Trophoblast cell (in vitro differentiated cells and primary cell): ENCODE measurements around the gene TMEM135.

Experiments used
- DNase-seq, 2 donors: peaks; one replicate each; pipeline ENCODE4 v3.0.0-alpha.2; 2016
- H2AFZ ChIP-seq: 2 replicates; pipeline ENCODE4 v1.6.1; 2013; ENCODE audit warnings: low read length, moderate library complexity, mild to moderate bottlenecking; ENCODE audit not compliant: insufficient read depth, poor library complexity
- H2AK5ac ChIP-seq: 2 replicates; pipeline ENCODE4 v1.6.1; 2013; ENCODE audit warnings: mild to moderate bottlenecking, low read length
- H2BK120ac ChIP-seq: 2 replicates; pipeline ENCODE4 v1.6.1; 2013; ENCODE audit warnings: low read length, mild to moderate bottlenecking, moderate library complexity; ENCODE audit not compliant: insufficient read depth, poor library complexity
- H2BK12ac ChIP-seq: 2 replicates; pipeline ENCODE4 v1.6.1; 2013; ENCODE audit warnings: mild to moderate bottlenecking, low read length, moderate library complexity
- H2BK5ac ChIP-seq: 2 replicates; pipeline ENCODE4 v1.6.1; 2013; ENCODE audit warnings: low read length, low read depth, moderate library complexity, mild to moderate bottlenecking; ENCODE audit not compliant: poor library complexity
- H3K14ac ChIP-seq: 2 replicates; pipeline ENCODE4 v1.6.1; 2013; ENCODE audit warnings: mild to moderate bottlenecking, low read length
- H3K18ac ChIP-seq: 2 replicates; pipeline ENCODE4 v1.6.1; 2013; ENCODE audit warnings: mild to moderate bottlenecking, low read length
- H3K23ac ChIP-seq: 2 replicates; pipeline ENCODE4 v1.6.1; 2013; ENCODE audit warnings: low read length
- H3K27ac ChIP-seq: 2 replicates; pipeline ENCODE4 v1.5.1; 2013; ENCODE audit warnings: low read depth, mild to moderate bottlenecking, inconsistent platforms, low read length, moderate library complexity
- H3K27me3 ChIP-seq: 2 replicates; pipeline ENCODE4 v1.6.1; 2013; ENCODE audit warnings: inconsistent platforms, mild to moderate bottlenecking, low read length, moderate library complexity; ENCODE audit not compliant: insufficient read depth
- H3K36me3 ChIP-seq, 2 experiments: 1 replicate in 1 of 2; 2 replicates in 1 of 2; pipeline ENCODE4 v1.6.1; 2013; ENCODE audit warnings: low read length in 2 of 2, mild to moderate bottlenecking in 2 of 2, moderate library complexity in 1 of 2; ENCODE audit not compliant: insufficient read depth in 2 of 2, control insufficient read depth in 1 of 2
- H3K4ac ChIP-seq: 2 replicates; pipeline ENCODE4 v1.6.1; 2013; ENCODE audit warnings: low read depth, mild to moderate bottlenecking, low read length, moderate library complexity
- H3K4me1 ChIP-seq, 2 experiments: 1 replicate in 1 of 2; 2 replicates in 1 of 2; pipeline ENCODE4 v1.6.1; 2013; ENCODE audit warnings: low read length in 2 of 2, mild to moderate bottlenecking in 2 of 2, moderate library complexity in 1 of 2; ENCODE audit not compliant: insufficient read depth in 2 of 2, control insufficient read depth in 1 of 2
- H3K4me2 ChIP-seq: 2 replicates; pipeline ENCODE4 v1.6.1; 2013; ENCODE audit warnings: inconsistent platforms, mild to moderate bottlenecking, low read length, moderate library complexity
- H3K4me3 ChIP-seq: 2 replicates; pipeline ENCODE4 v1.5.1; 2013; ENCODE audit warnings: mild to moderate bottlenecking, low read depth, low read length, inconsistent platforms
- H3K79me1 ChIP-seq: one replicate; pipeline ENCODE4 v1.6.1; 2013; ENCODE audit warnings: low read length
- H3K79me2 ChIP-seq: 2 replicates; pipeline ENCODE4 v1.6.1; 2013; ENCODE audit warnings: low read length, mild to moderate bottlenecking; ENCODE audit not compliant: control insufficient read depth, insufficient read depth, poor library complexity
- H3K9ac ChIP-seq: 2 replicates; pipeline ENCODE4 v1.6.1; 2013; ENCODE audit warnings: mild to moderate bottlenecking, low read length
- H3K9me3 ChIP-seq: 2 replicates; pipeline ENCODE4 v1.6.1; 2013; ENCODE audit warnings: low read depth, mild to moderate bottlenecking, control low read depth, inconsistent platforms, low read length; ENCODE audit not compliant: insufficient read depth
- H4K12ac ChIP-seq: 2 replicates; pipeline ENCODE4 v1.6.1; 2013; ENCODE audit warnings: low read depth, mild to moderate bottlenecking, low read length, moderate library complexity
- H4K8ac ChIP-seq: 2 replicates; pipeline ENCODE4 v1.6.1; 2013; ENCODE audit warnings: low read depth, mild to moderate bottlenecking, low read length, moderate library complexity
- H4K91ac ChIP-seq: one replicate; pipeline ENCODE4 v1.6.1; 2013; ENCODE audit warnings: low read depth, mild to moderate bottlenecking, low read length, moderate library complexity
- WGBS: extraction: QIAGEN DNeasy Blood & Tissue Kit; methylation state at CpG from one replicate; pipeline ENCODE4 v1.1.7; 2013; ENCODE audit warnings: missing lambda C conversion rate; ENCODE audit not compliant: insufficient read length, insufficient coverage; ENCODE audit errors: extremely low coverage; 5-methylcytosine and 5-hydroxymethylcytosine counted together

The TMEM135 gene

GRCh38 chr11:87366763-87367405 lies 329.1 kb downstream of the TMEM135 start:
- Histone ChIP-seq H3K4ac (no peak overlapping the region), H4K12ac (no peak overlapping the region), H3K79me2 (no peaks in the 10 kb centered on the region), H3K36me3 (no peaks in the 10 kb centered on the region), H3K4me2 (no peak overlapping the region), H2BK12ac (no peak overlapping the region), H3K4me3 (no peak overlapping the region), H2AK5ac (no peak overlapping the region), H3K27me3 (no peaks in the 10 kb centered on the region), H3K9ac (no peak overlapping the region), H2BK5ac (no peak overlapping the region), H2BK120ac (no peak overlapping the region), H4K91ac (no peak overlapping the region), H3K4me1 (peaks cover 4 to 11% of the 10 kb centered on the region in 2 experiments), H3K79me1 (peaks cover 5% of the 10 kb centered on the region), H2AFZ (no peak overlapping the region), H4K8ac (no peak overlapping the region), H3K23ac (no peak overlapping the region), H3K27ac (no peak overlapping the region), H3K9me3 (no peaks in the 10 kb centered on the region), H3K14ac (no peak overlapping the region), H3K18ac (no peak overlapping the region)
- peak; percentile 29 to 72 for DNase-seq
- no CpG with 5 or more reads among the region's 2 CpGs for WGBS

GRCh38 chr11:87368151-87368550 lies 330.4 kb downstream of the TMEM135 start:
- Histone ChIP-seq H3K14ac (no peak overlapping the region), H3K79me2 (no peaks in the 10 kb centered on the region), H2BK120ac (peak overlapping the region; percentile 33), H3K23ac (no peak overlapping the region), H3K4me3 (no peak overlapping the region), H3K79me1 (peaks cover 5% of the 10 kb centered on the region), H3K27ac (peak overlapping the region; percentile 83), H3K18ac (no peak overlapping the region), H3K4ac (no peak overlapping the region), H2BK5ac (peak overlapping the region; percentile 34), H4K91ac (no peak overlapping the region), H3K36me3 (no peaks in the 10 kb centered on the region), H2AK5ac (no peak overlapping the region), H2AFZ (no peak overlapping the region), H3K9me3 (no peaks in the 10 kb centered on the region), H2BK12ac (no peak overlapping the region), H3K4me1 (peaks cover 4 to 11% of the 10 kb centered on the region in 2 experiments), H4K12ac (no peak overlapping the region), H3K27me3 (no peaks in the 10 kb centered on the region), H4K8ac (no peak overlapping the region), H3K9ac (no peak overlapping the region), H3K4me2 (no peak overlapping the region)
- WGBS: no CpG with 5 or more reads among the region's 1 CpG
- DNase-seq: no peak

GRCh38 chr11:87368858-87369480 lies 331.2 kb downstream of the TMEM135 start:
- H4K8ac ChIP-seq: no peak overlapping the region
- H3K9me3 ChIP-seq: no peaks in the 10 kb centered on the region
- H3K18ac ChIP-seq: no peak overlapping the region
- no peak overlapping the region for H4K12ac ChIP-seq
- no peak overlapping the region for H3K4me2 ChIP-seq
- H3K4me3 ChIP-seq: no peak overlapping the region
- no peaks in the 10 kb centered on the region for H3K79me2 ChIP-seq
- H2BK12ac ChIP-seq: no peak overlapping the region
- H2AFZ ChIP-seq: no peak overlapping the region
- no peak overlapping the region for H2AK5ac ChIP-seq
- H3K4me1 ChIP-seq: peaks cover 4 to 11% of the 10 kb centered on the region in 2 experiments
- H2BK120ac ChIP-seq: no peak overlapping the region
- no peak overlapping the region for H3K4ac ChIP-seq
- WGBS: no CpG with 5 or more reads among the region's 5 CpGs
- peak overlapping the region; percentile 83 for H3K27ac ChIP-seq
- H3K9ac ChIP-seq: no peak overlapping the region
- peaks cover 5% of the 10 kb centered on the region for H3K79me1 ChIP-seq
- H2BK5ac ChIP-seq: peak overlapping the region; percentile 34
- no peaks in the 10 kb centered on the region for H3K36me3 ChIP-seq
- no peaks in the 10 kb centered on the region for H3K27me3 ChIP-seq
- peak; percentile 64 to 67 for DNase-seq
- no peak overlapping the region for H4K91ac ChIP-seq
- H3K14ac ChIP-seq: no peak overlapping the region
- no peak overlapping the region for H3K23ac ChIP-seq

- Histone ChIP-seq H3K14ac (no peak overlapping the region), H3K4me3 (no peak overlapping the region), H3K4me1 (peaks cover 4 to 11% of the 10 kb centered on the region in 2 experiments), H3K27ac (peak overlapping the region; percentile 67), H2BK12ac (peak overlapping the region; percentile 15), H2AFZ (no peak overlapping the region), H3K79me2 (no peaks in the 10 kb centered on the region), H3K9ac (no peak overlapping the region), H4K8ac (no peak overlapping the region), H4K12ac (no peak overlapping the region), H3K18ac (no peak overlapping the region), H4K91ac (peak overlapping the region; percentile 23), H3K23ac (no peak overlapping the region), H2BK120ac (no peak overlapping the region), H3K27me3 (no peaks in the 10 kb centered on the region), H2AK5ac (no peak overlapping the region), H3K9me3 (no peaks in the 10 kb centered on the region), H3K79me1 (peaks cover 5% of the 10 kb centered on the region), H2BK5ac (peak overlapping the region; percentile 61), H3K4me2 (no peak overlapping the region), H3K36me3 (no peaks in the 10 kb centered on the region), H3K4ac (no peak overlapping the region)
- WGBS: no CpG with 5 or more reads among the region's 4 CpGs
- peak; percentile 51 to 54 for DNase-seq
Observed at GRCh38 chr11:87369888-87370287, 332.2 kb downstream of the TMEM135 start.
